ENCODE results near the gene CUX1.

GRCh38 chr7:102073931-102074880, 256.8 kb downstream of the CUX1 start:
- TF ChIP-seq TAF1 (IDR thresholded peaks at IDR 0.05; ENCODE audit: low read depth) (no peak), REST (IDR thresholded peaks at IDR 0.05; ENCODE audit: low read depth) (no peak), EP300 (IDR thresholded peaks at IDR 0.05; ENCODE audit: borderline replicate concordance) (no peak), MAX (IDR thresholded peaks at IDR 0.05) (no peak), NFIC (IDR thresholded peaks at IDR 0.05) (no peak), TEAD4 (IDR thresholded peaks at IDR 0.05) (no peak), FOXM1 (IDR thresholded peaks at IDR 0.05; ENCODE audit: borderline replicate concordance, low read depth) (no peak), YY1 (IDR thresholded peaks at IDR 0.05; ENCODE audit: low read depth) (no peak), ZBTB7A (IDR thresholded peaks at IDR 0.05; ENCODE audit: low read depth) (no peak), TCF12 (IDR thresholded peaks at IDR 0.05; ENCODE audit: low read depth) (no peak), RAD21 (IDR thresholded peaks at IDR 0.05; ENCODE audit: low read depth) (no peak), CREB1 (IDR thresholded peaks at IDR 0.05; ENCODE audit: low read depth) (no peak)
